ENCODE measurements around the gene CCNA2.

DNA sequence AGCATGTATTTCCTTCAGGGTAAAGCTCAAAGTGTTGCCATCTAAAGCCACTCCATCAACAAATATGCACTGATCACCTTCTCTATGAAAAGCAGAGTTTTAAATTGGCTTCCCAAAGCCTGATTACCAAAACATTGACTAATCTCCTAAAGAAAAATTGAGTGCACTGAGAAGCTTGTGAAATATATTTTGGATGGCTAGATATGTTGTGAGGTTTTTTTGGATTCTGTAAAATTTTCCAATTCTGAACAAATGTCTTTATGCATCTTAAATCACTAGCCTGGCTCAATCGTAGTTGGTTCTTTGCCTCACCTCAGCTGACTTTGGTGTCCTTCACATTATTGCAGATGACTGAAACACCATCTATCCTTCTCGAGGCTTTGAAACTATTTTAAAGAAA lies 37.5 kb downstream of the CCNA2 start:
- TF ChIP-seq CTCF (IDR thresholded peaks at IDR 0.05) (no peak), POLR2A (IDR thresholded peaks at IDR 0.05) (no peak)

Measured in prostate gland (tissue), 2 donors.